Measurements from ENCODE around the gene LMAN1L.

LMAN1L gene

GRCh38 chr15:74873036-74873755 is 60.6 kb downstream of the LMAN1L start, which contains the start of gene SCAMP2:
Gene SCAMP2, minus strand, starts transcription at chr15:74873365. Its CDS starts 110 bp downstream, at chr15:74873255.
- peak; percentile 87 for DNase-seq (ENCODE audit: extremely low spot score, insufficient read length, low read depth)
- peak; percentile 89 for FAIRE-seq

GRCh38 chr15:74873756-74874424 is 61.3 kb downstream of the LMAN1L start:
- no peak for FAIRE-seq
- DNase-seq (ENCODE audit: extremely low spot score, insufficient read length, low read depth) = no peak

Data from GM18507 (cell line).